ENCODE data around the gene TPX2.

TPX2 gene

DNA sequence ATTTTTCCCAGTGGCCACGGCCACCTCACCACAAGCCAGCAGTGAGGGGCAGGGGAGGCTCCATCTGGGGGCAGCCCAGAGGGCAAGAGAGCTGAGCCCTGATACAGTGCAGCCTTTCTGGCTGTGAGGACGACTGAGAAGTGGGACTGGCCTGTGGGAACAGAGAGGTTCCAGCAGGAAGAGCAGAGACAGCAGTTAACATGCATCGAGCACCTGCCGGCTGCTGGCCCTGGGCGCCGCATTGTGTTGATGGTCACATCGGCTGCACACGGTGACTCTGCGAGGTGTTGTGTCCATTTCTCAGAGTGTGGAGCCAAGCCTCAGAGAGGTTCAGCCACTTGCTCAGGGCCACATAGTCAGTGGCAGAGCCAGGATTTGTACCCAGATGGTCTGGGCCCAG lies 96.5 kb downstream of the TPX2 start:
- no peak for DNase-seq

DNA sequence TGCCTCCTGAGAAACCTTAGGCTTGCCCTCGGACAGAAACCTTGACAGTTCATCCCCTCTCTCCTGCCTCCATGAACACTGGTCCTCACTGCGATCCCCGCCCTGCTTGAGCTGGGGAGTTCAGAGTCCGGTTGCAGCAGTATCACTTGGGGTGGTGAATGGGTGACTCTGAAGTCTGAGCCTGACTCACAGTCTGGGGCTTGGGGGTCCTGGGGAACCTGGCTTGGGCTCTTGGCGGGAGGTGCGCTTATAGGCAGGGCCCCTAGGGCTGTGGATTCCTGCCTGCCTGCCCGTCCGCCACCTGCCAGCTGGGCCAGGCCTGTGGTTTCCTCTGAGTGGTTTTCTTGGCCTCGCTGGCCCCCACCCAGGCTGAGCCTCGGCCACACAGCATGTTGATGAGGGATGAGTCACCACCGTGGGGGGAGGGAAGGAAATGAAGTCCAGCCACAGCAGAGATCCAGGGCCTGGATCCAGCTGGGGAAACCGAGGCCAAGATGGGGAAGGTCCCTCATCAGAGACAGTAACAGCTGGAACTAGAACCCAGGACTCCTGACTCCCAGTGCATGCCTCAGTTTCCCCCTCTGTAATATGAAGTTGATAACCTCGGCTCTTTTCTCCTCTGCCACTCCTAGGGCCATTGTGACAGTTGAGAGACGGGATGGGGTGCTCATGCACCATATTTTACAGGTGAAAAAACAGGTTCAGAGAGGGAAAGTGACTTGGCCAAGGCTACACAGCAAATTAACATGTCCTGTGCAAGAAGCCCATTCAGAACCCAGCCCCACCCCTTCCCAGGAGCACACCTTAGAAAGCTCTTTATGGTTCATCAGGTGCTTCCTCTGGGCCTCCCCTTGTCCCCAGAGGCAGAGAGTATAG lies 97.1 kb downstream of the TPX2 start:
- DNase-seq, result no peak

- DNase-seq, result no peak
Observed at GRCh38 chr20:31836853-31837608, 97.9 kb downstream of the TPX2 start.

DNA sequence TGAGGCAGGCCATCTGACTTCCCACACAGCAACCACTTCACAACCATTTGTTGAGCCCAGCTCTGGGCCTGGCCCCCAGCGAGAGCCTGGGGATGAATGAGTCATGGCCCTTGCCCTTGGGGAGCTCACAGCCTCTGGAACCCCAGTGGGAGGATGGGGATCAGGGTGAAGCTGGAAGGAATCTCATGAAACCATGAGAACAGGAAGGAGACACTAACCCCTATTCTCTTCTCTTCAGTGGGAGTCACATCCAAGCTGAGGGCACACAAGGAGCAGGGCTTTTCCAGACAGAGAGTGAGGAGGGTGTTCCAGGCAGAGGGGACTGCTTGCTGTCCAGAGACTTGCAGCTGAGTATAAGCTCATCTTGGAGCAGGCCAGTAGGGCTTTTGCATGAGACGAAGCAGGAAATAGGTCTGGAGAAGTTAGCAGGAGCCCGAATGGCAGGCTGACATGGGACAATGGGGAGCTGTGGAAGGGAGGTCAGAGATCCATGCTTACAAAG lies 98.9 kb downstream of the TPX2 start:
- no peak for DNase-seq

- no peak for DNase-seq
Observed at GRCh38 chr20:31838646-31839292, 99.7 kb downstream of the TPX2 start.

GRCh38 chr20:31839782-31840487 lies 100.8 kb downstream of the TPX2 start:
- DNase-seq, result no peak

- DNase-seq, result no peak
Observed at GRCh38 chr20:31840906-31841816, 102.1 kb downstream of the TPX2 start.

GRCh38 chr20:31841928-31842327 lies 102.8 kb downstream of the TPX2 start:
- no peak for DNase-seq

GRCh38 chr20:31842471-31843157 lies 103.5 kb downstream of the TPX2 start:
- no peak for DNase-seq

DNA sequence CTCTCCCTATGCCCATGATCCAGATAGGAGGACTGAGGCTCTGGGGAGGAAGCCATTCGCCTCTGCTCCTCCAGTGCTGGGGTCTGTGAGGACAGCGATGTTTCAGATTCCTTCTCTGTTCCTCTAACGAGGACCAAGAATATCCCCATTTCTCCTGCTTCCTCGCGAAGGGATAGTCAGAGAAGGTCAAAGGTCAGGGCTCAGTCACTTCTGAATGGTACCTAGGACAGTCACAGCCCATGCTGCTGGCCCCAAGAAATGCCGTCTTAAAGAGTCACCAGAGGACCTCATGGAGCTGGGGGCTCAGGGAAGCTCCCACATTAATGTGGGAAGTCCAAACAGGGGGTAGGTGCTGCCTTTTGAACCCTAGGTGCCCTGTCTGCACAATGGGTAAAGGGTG lies 104.2 kb downstream of the TPX2 start:
- DNase-seq, result no peak

- no peak for DNase-seq
Observed at GRCh38 chr20:31843881-31844280, 104.8 kb downstream of the TPX2 start.

- DNase-seq, result no peak
Observed at GRCh38 chr20:31844737-31845299, 105.7 kb downstream of the TPX2 start.

GRCh38 chr20:31845300-31845863 lies 106.3 kb downstream of the TPX2 start, which contains the start of gene FOXS1:
Gene FOXS1, minus strand, starts transcription at chr20:31845604. Its CDS starts 62 bp downstream, at chr20:31845542.
- DNase-seq, result no peak

DNA sequence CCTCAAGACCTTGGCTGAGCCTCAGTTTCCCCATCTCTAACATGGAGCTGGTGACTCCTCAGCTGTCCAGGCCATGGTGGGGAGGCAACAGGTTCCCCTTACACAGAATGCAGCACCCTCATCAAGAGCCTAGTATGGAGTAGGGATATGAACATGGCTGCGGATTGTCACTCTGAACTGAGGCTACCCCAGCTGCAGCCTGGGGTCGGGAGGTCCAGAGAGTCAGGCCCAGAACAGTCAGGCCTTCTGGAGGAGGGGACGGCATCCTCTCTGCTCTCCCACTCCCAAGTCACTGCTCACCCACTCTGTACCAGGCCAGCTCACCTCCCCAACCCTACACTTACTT lies 107.7 kb downstream of the TPX2 start:
- DNase-seq, result no peak

GRCh38 chr20:31848088-31848999 lies 109.3 kb downstream of the TPX2 start:
- DNase-seq, result no peak

DNA sequence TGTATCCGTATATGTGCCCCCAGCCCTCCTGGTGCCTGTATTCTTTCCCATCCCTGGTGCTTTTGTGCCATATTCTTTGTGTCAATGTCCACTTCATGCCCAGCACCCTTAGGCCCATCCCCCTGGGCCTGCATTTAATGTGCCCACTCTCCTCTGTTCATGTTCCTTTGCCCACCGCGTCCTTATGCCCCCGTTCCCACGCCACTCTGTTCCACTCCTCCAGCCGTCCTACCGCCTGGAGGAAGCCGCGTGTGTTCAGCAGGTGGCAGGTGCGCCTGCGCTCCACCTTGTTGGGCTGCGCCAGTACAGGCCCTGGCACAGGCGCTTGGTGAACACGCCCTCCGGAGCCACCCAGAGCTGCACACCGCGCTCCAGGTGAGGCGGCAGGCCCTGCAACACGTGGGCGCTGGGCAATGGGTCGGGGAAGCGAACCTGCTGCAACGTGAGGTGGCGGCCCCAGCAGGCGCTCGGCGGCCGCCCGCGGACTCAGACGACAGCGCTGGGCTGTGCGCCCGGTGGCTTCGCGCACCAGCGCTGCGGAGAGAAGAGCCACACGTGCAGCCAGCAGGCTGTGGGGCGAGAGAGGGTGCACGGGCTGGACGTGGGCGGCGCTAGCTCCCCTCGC lies 110.3 kb downstream of the TPX2 start:
- no peak for DNase-seq

Measured in activated CD4-positive, alpha-beta T cell treated with anti-CD3 and anti-CD28 coated beads for 1 hour (primary cell).